HCT116 (cell line): ENCODE measurements around the gene SYNE1.

Source experiments
- CBX3 ChIP-seq: IDR thresholded peaks from 2 replicates; pipeline ENCODE4 v1.6.1; 2012; ENCODE audit warnings: low read depth
- CEBPB ChIP-seq: IDR thresholded peaks from 2 replicates; pipeline ENCODE4 v1.6.1; 2012; ENCODE audit warnings: low read depth
- EZH2 ChIP-seq: fragments of 200-600 bp; sonication (generic); IDR thresholded peaks from 2 replicates; pipeline ENCODE4 v1.6.1; 2017; ENCODE audit warnings: antibody characterized with exemption, mixed run types
- EZH2phosphoT487 ChIP-seq: fragments of 200-600 bp; IDR thresholded peaks from 2 replicates; pipeline ENCODE4 v1.6.1; 2018; ENCODE audit warnings: antibody characterized with exemption, borderline replicate concordance
- POLR2A ChIP-seq: IDR thresholded peaks from 2 replicates; pipeline ENCODE4 v1.7.0; 2011; ENCODE audit warnings: borderline replicate concordance; ENCODE audit not compliant: insufficient read depth, insufficient read length; ENCODE audit errors: extremely low read depth
- POLR2AphosphoS5 ChIP-seq: IDR thresholded peaks from 2 replicates; pipeline ENCODE4 v1.6.1; 2011; ENCODE audit warnings: mild to moderate bottlenecking, low read depth, low read length, moderate library complexity
- SP1 ChIP-seq: IDR thresholded peaks from 2 replicates; pipeline ENCODE4 v1.6.1; 2012; ENCODE audit warnings: low read depth
- TCF7L2 ChIP-seq: IDR thresholded peaks from 2 replicates; pipeline ENCODE4 v1.7.0; 2011; ENCODE audit warnings: borderline replicate concordance, inconsistent platforms; ENCODE audit not compliant: insufficient read depth, insufficient read length; ENCODE audit errors: extremely low read depth
- TF ChIP-seq, protein P1 (sequence below), 3 experiments: fragments of 200-600 bp in 1 of 3; sonication (generic) in 1 of 3; IDR thresholded peaks in 2 of 3; conservative IDR thresholded peaks in 1 of 3; 2 replicates each; pipeline ENCODE4 v1.5.1; 2012 to 2017; ENCODE audit warnings: low read depth in 2 of 3, low read length in 2 of 3, antibody characterized with exemption in 1 of 3, borderline replicate concordance in 1 of 3, control low read depth in 1 of 3, mild to moderate bottlenecking in 1 of 3, mixed read lengths in 1 of 3, mixed run types in 1 of 3, moderate library complexity in 1 of 3; ENCODE audit not compliant: insufficient read depth in 1 of 3
- TF ChIP-seq, protein P2 (sequence below): IDR thresholded peaks from 2 replicates; pipeline ENCODE4 v1.6.1; 2012
- TF ChIP-seq, protein P3 (sequence below): IDR thresholded peaks from 2 replicates; pipeline ENCODE4 v1.6.1; 2012
- TF ChIP-seq, protein P4 (sequence below): IDR thresholded peaks from 2 replicates; pipeline ENCODE4 v1.6.1; 2011; ENCODE audit warnings: mild to moderate bottlenecking, low read length, moderate library complexity; ENCODE audit not compliant: insufficient replicate concordance; ENCODE audit errors: extremely low read depth
- TF ChIP-seq, protein P5 (sequence below): IDR thresholded peaks from 2 replicates; pipeline ENCODE4 v1.6.1; 2012; ENCODE audit warnings: low read depth

DNA sequence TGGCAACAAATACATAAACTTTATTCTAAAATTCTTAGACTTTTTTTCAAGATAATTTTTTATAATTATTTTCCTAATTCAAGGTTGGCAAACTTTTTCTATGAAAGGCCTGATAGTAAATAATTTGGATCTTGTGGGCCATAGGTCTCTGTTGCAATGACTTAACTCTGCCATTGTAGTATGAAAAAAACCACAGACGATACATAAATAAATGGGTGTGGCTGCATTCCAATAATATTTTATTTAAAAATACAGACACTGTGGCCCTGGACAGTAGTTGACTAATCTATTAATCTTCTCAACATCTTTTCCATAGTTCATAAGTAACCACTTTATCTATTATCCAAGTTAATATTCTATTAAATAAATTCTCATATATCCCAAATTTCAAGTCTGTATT, 281.1 kb downstream of the SYNE1 start:
- TF ChIP-seq TCF7L2 (no peak), EZH2phosphoT487 (no peak), POLR2AphosphoS5 (no peak), EZH2 (no peak), POLR2A (no peak), SP1 (no peak), CEBPB (no peak), CBX3 (no peak)
- TF ChIP-seq, protein P1, sequence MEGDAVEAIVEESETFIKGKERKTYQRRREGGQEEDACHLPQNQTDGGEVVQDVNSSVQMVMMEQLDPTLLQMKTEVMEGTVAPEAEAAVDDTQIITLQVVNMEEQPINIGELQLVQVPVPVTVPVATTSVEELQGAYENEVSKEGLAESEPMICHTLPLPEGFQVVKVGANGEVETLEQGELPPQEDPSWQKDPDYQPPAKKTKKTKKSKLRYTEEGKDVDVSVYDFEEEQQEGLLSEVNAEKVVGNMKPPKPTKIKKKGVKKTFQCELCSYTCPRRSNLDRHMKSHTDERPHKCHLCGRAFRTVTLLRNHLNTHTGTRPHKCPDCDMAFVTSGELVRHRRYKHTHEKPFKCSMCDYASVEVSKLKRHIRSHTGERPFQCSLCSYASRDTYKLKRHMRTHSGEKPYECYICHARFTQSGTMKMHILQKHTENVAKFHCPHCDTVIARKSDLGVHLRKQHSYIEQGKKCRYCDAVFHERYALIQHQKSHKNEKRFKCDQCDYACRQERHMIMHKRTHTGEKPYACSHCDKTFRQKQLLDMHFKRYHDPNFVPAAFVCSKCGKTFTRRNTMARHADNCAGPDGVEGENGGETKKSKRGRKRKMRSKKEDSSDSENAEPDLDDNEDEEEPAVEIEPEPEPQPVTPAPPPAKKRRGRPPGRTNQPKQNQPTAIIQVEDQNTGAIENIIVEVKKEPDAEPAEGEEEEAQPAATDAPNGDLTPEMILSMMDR (IDR thresholded peaks at IDR 0.05 in 2 of 3, conservative IDR thresholded peaks at IDR 0.05 in 1 of 3; ENCODE audit: borderline replicate concordance in 1 of 3, insufficient read depth in 1 of 3, low read depth in 2 of 3, low read length in 2 of 3): no peak
- TF ChIP-seq, protein P2, sequence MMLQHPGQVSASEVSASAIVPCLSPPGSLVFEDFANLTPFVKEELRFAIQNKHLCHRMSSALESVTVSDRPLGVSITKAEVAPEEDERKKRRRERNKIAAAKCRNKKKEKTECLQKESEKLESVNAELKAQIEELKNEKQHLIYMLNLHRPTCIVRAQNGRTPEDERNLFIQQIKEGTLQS: no peak
- TF ChIP-seq, protein P3, sequence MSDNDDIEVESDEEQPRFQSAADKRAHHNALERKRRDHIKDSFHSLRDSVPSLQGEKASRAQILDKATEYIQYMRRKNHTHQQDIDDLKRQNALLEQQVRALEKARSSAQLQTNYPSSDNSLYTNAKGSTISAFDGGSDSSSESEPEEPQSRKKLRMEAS: no peak
- TF ChIP-seq, protein P4, sequence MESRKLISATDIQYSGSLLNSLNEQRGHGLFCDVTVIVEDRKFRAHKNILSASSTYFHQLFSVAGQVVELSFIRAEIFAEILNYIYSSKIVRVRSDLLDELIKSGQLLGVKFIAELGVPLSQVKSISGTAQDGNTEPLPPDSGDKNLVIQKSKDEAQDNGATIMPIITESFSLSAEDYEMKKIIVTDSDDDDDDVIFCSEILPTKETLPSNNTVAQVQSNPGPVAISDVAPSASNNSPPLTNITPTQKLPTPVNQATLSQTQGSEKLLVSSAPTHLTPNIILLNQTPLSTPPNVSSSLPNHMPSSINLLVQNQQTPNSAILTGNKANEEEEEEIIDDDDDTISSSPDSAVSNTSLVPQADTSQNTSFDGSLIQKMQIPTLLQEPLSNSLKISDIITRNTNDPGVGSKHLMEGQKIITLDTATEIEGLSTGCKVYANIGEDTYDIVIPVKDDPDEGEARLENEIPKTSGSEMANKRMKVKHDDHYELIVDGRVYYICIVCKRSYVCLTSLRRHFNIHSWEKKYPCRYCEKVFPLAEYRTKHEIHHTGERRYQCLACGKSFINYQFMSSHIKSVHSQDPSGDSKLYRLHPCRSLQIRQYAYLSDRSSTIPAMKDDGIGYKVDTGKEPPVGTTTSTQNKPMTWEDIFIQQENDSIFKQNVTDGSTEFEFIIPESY: no peak
- TF ChIP-seq, protein P5, sequence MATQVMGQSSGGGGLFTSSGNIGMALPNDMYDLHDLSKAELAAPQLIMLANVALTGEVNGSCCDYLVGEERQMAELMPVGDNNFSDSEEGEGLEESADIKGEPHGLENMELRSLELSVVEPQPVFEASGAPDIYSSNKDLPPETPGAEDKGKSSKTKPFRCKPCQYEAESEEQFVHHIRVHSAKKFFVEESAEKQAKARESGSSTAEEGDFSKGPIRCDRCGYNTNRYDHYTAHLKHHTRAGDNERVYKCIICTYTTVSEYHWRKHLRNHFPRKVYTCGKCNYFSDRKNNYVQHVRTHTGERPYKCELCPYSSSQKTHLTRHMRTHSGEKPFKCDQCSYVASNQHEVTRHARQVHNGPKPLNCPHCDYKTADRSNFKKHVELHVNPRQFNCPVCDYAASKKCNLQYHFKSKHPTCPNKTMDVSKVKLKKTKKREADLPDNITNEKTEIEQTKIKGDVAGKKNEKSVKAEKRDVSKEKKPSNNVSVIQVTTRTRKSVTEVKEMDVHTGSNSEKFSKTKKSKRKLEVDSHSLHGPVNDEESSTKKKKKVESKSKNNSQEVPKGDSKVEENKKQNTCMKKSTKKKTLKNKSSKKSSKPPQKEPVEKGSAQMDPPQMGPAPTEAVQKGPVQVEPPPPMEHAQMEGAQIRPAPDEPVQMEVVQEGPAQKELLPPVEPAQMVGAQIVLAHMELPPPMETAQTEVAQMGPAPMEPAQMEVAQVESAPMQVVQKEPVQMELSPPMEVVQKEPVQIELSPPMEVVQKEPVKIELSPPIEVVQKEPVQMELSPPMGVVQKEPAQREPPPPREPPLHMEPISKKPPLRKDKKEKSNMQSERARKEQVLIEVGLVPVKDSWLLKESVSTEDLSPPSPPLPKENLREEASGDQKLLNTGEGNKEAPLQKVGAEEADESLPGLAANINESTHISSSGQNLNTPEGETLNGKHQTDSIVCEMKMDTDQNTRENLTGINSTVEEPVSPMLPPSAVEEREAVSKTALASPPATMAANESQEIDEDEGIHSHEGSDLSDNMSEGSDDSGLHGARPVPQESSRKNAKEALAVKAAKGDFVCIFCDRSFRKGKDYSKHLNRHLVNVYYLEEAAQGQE: no peak
